GM12864 (cell line): Measurements from ENCODE around the gene NR4A2.

ENCODE experiments used
- DNase-seq: peaks from one replicate; pipeline ENCODE4 v3.0.0-alpha.2; 2011; ENCODE audit warnings: low read depth
- H3K4me3 ChIP-seq: 2 replicates; pipeline ENCODE4 v1.5.1; 2011; ENCODE audit warnings: mild to moderate bottlenecking, low read depth, low read length, control low read depth
- TF ChIP-seq, protein P1 (sequence below): IDR thresholded peaks from 2 replicates; pipeline ENCODE4 v1.5.1; 2011; ENCODE audit warnings: low read depth, mild to moderate bottlenecking, moderate library complexity, low read length, control low read depth, inconsistent platforms; ENCODE audit errors: missing control alignments

Gene NR4A2

DNA sequence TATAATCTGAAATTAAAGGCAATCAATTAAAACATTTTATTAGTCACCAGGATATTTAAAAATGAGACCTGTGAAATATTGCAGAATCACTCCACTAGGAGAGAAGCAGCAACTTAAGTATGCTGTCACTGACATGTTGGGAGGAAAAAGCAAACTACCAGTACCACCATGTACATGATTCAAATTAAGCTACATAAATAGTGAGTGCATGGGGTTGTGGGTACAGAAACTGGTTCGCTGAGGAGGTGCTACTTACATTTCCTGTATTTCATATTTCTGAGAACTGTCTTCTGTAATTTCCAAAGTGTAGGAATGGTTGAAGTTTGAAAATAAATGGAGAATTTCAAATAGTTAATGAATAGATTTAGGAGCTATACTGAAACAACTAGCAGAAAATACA is 7.9 kb upstream of the NR4A2 start:
- TF ChIP-seq, protein P1, sequence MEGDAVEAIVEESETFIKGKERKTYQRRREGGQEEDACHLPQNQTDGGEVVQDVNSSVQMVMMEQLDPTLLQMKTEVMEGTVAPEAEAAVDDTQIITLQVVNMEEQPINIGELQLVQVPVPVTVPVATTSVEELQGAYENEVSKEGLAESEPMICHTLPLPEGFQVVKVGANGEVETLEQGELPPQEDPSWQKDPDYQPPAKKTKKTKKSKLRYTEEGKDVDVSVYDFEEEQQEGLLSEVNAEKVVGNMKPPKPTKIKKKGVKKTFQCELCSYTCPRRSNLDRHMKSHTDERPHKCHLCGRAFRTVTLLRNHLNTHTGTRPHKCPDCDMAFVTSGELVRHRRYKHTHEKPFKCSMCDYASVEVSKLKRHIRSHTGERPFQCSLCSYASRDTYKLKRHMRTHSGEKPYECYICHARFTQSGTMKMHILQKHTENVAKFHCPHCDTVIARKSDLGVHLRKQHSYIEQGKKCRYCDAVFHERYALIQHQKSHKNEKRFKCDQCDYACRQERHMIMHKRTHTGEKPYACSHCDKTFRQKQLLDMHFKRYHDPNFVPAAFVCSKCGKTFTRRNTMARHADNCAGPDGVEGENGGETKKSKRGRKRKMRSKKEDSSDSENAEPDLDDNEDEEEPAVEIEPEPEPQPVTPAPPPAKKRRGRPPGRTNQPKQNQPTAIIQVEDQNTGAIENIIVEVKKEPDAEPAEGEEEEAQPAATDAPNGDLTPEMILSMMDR = no peak
- H3K4me3 ChIP-seq = peak overlapping the region; percentile 75; the same call in 1 of the 2 replicates
- no peak for DNase-seq

DNA sequence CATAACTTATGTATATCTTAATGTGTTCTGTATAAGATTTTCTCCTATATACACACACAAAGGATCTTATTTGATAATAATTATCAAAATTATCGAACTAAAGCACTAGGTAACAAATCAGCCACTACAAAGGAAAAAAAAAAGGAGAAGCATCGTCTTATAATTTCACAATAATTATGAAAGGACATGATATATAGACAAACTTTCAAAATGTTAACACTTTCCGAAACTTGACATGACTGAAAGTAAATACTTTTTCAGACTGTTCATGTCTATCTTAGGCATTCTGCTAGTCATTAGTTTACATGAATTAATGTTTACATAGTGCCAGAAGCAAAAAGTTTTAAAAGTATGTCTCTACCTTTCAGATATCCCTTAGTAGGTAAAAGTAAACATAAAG is 7.3 kb upstream of the NR4A2 start:
- DNase-seq = no peak
- no peak overlapping the region for H3K4me3 ChIP-seq

DNA sequence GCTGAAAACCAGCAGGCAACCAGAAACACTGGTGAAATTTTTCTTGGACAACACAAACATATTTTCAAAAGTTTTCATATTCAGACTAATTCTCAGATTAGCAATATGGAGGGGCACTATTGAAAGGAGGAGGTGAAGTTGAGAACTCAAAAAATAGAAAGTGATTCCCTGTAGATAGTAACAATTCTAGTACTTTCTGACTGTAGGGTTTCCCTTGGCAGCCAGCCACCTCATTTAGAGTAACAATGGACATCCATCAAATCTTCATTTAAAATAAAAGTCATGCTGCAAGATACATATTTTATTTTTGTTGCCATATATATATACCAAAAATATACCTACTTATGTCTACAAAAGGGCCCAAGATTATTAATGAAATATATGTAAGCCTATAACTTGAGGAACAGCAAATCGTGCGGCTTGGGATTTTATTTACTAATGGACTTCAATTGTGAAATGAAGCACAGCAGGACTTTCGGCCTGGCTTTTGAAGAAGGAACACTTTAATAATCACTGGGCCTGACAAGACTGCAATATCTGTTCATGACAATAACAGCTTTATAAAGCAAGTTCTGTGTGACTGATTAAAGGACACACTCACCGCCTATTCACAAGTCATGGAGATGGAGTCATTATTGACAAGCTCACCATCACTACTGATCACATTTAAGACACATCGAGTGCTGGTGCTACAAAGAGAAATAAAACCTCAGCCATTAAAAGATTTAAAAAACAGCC is 6.8 kb upstream of the NR4A2 start:
- DNase-seq = no peak
- H3K4me3 ChIP-seq = no peak overlapping the region
- TF ChIP-seq, protein P1 = no peak

More for the DNA sequence above, 7.3 kb upstream of the NR4A2 start:
- TF ChIP-seq, protein P1 = no peak

DNA sequence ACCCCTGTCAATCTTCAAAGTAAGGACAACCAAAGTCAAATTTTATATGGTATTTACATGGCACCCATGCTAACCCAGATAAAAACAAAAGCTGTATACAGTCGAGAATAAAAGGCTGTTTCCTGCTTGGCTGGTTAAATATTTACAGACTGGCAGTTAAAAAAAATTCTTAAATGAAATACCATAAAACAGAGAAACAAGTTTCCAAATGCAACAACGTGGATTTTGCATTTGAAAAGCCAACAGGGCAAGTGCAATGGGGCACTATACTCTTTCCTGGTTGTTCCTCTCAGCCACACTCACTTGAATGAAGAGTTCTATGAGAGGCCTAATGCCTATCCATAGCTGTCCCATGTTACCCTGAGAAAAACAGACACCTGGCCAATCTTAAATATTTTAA is 6.1 kb upstream of the NR4A2 start:
- H3K4me3 ChIP-seq = no peak overlapping the region
- TF ChIP-seq, protein P1 = no peak
- no peak for DNase-seq

DNA sequence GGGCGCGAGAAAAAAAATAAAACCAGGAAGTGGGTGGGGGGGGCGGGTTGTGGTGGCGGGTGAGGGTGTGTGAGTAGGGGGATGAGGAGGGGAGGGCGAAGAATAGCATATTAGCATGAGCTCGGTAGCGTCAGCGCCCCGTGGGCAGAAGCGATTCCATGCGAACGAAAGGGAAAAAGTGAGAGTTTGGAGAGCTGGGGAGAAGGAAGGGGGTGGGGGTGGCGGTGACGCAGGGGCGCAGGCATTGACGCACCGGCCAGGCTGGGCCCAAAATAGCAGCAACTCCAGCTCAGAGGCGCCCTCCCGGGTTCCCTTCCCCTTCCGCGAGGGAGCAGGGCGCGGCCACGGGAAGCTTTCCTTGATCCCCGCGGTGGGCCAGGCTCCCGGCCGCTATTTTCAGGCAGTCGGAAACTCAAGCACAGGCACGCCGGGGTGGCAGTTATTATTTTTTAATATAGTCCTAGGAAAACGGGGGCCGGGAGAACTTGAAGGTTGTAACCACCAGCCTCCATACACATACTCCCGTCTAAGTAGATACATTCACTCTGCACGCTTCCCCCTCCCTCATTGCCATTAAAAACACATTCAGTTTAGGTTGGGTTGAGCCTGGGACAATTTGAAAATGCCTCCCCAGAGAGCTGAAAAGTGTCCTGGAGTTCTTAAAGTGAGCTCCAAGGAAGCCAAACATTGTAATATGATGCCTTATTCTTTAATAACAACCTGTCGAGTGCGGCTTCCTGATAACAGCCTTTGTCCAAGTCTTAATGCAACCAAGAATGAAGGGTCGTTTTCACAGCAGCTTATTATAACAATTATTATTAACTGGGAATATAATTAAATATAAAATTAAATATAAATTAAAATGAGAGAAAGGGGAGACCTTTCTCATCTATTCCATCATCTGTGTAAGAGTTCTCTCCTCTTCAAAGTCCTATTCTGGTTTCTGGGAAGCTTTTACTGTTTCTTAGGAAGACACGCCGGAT is 2.3 kb upstream of the NR4A2 start:
- peak overlapping the region; percentile 91 for H3K4me3 ChIP-seq
- no peak for DNase-seq
- TF ChIP-seq, protein P1 = peak; percentile 11

DNA sequence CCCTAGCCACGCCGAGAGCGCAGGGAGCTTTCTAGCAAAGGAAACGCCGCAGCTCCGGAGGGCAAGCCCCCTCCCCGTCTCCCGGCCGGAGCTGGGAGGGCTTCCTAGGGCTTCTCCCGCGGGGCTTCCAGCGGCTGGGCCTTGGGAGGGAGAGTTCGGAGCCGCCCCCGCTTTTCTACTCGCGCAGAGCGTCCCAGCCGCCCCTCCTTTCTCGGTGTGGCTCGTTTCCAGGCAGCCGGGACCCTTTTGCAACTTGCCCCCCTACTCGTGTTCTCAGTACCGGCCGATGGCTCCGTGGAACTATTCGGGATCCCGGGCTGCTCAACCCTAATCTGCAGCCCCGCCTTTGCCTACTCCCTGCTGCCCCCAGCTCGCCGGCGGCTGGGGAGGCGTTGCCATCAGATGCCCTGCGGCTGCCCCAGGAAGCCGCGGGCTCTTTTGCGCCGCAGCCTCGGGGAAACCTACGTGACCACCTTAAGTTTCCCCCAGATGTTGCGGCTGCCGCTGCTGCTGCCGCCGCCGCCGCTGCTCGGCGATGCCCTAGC is 1.5 kb upstream of the NR4A2 start:
- DNase-seq = no peak
- TF ChIP-seq, protein P1 = no peak
- peak overlapping the region; percentile 91 for H3K4me3 ChIP-seq
